PC-9 (cell line): ENCODE data around the gene NFS1. TPM values are rescaled to one million over a fixed set of nuclear protein-coding genes. Genes with fewer than 3 reads are reported as not detected.

ENCODE experiments used
- BruUV-seq: library from RNA; stranded (reverse); fragments of 400-500 nt; replicated peaks from 2 replicates; lab custom pipeline; 2021; lab: Mats Ljungman, UMichigan
- CTCF ChIA-PET: fragments of 300-600 bp; sonication (Branson Sonifier 250); formaldehyde crosslinking; loops from one replicate; lab custom pipeline; 2022; ENCODE audit warnings: antibody characterized with exemption; lab: Charles Lee
- POLR2A ChIA-PET: fragments of 300-600 bp; sonication (Branson Sonifier 250); formaldehyde crosslinking; loops from one replicate; lab custom pipeline; 2022; ENCODE audit warnings: antibody characterized with exemption; ENCODE audit not compliant: unreplicated experiment; lab: Charles Lee
- DNase-seq, 2 experiments: peaks; one replicate each; pipeline versions ENCODE4 v3.0.0 to v3.0.0-alpha.2; 2015 to 2022; ENCODE audit warnings: mixed read lengths in 1 of 2
- H2AFZ ChIP-seq: fragments of 200-600 bp; sonication (generic); 2 replicates; pipeline ENCODE4 v1.8.1; 2017; ENCODE audit warnings: antibody characterized with exemption
- H3F3A ChIP-seq: fragments of 200-600 bp; sonication (generic); 2 replicates; pipeline ENCODE4 v1.8.1; 2017; ENCODE audit warnings: antibody characterized with exemption, mild to moderate bottlenecking, low read depth; ENCODE audit not compliant: insufficient read depth
- H3K27ac ChIP-seq: fragments of 200-600 bp; sonication (generic); 2 replicates; pipeline ENCODE4 v1.6.1; 2016; ENCODE audit warnings: mixed run types
- H3K27me3 ChIP-seq: fragments of 200-600 bp; sonication (generic); 2 replicates; pipeline ENCODE4 v1.6.1; 2016; ENCODE audit warnings: low read depth, mixed run types; ENCODE audit not compliant: insufficient read depth
- H3K36me3 ChIP-seq: fragments of 200-600 bp; sonication (generic); 2 replicates; pipeline ENCODE4 v1.6.1; 2016; ENCODE audit warnings: low read depth, mixed run types
- H3K4me1 ChIP-seq: fragments of 200-600 bp; sonication (generic); replicated peaks from 2 replicates; pipeline ENCODE4 v1.6.1; 2016; ENCODE audit warnings: mixed run types; ENCODE audit not compliant: insufficient read depth
- H3K4me2 ChIP-seq: fragments of 200-600 bp; sonication (generic); 2 replicates; pipeline ENCODE4 v1.6.1; 2017; ENCODE audit warnings: mixed run types
- H3K4me3 ChIP-seq: fragments of 200-600 bp; sonication (generic); 2 replicates; pipeline ENCODE4 v1.6.1; 2016; ENCODE audit warnings: mixed run types
- H3K79me2 ChIP-seq: fragments of 200-600 bp; sonication (generic); 2 replicates; pipeline ENCODE4 v1.6.1; 2017; ENCODE audit warnings: low read depth, mixed run types
- H3K9me2 ChIP-seq: fragments of 200-600 bp; sonication (generic); 2 replicates; pipeline ENCODE4 v1.8.1; 2017; ENCODE audit warnings: mild to moderate bottlenecking; ENCODE audit not compliant: insufficient read depth
- H3K9me3 ChIP-seq: fragments of 200-600 bp; sonication (generic); 2 replicates; pipeline ENCODE4 v1.8.1; 2016; ENCODE audit warnings: low read depth; ENCODE audit not compliant: insufficient read depth
- H4K20me1 ChIP-seq: fragments of 200-600 bp; sonication (generic); 2 replicates; pipeline ENCODE4 v1.8.1; 2017; ENCODE audit not compliant: insufficient read depth
- EZH2 ChIP-seq: fragments of 200-600 bp; sonication (generic); IDR thresholded peaks from 2 replicates; pipeline ENCODE4 v1.8.0; 2017; ENCODE audit warnings: antibody characterized with exemption, low read depth
- intact Hi-C: fragments of 100-400 bp; cut with micrococcal nuclease; formaldehyde crosslinking; loops from one replicate; pipeline ENCODE4 v1.10.0; 2022; ENCODE audit not compliant: unreplicated experiment
- total RNA-seq: library from RNA; stranded (reverse); gene quantifications from 2 replicates; pipeline ENCODE4 v1.2.3, GENCODE V29; 2021
- TF ChIP-seq, protein P1 (sequence below): fragments of 200-600 bp; sonication (generic); conservative IDR thresholded peaks from 2 replicates; pipeline ENCODE4 v1.6.1; 2017; ENCODE audit warnings: mixed run types, antibody characterized with exemption, mild to moderate bottlenecking, moderate library complexity

NFS1 gene
- total RNA-seq, 1 experiment from 2014 or later: 65.0 TPM

DNA sequence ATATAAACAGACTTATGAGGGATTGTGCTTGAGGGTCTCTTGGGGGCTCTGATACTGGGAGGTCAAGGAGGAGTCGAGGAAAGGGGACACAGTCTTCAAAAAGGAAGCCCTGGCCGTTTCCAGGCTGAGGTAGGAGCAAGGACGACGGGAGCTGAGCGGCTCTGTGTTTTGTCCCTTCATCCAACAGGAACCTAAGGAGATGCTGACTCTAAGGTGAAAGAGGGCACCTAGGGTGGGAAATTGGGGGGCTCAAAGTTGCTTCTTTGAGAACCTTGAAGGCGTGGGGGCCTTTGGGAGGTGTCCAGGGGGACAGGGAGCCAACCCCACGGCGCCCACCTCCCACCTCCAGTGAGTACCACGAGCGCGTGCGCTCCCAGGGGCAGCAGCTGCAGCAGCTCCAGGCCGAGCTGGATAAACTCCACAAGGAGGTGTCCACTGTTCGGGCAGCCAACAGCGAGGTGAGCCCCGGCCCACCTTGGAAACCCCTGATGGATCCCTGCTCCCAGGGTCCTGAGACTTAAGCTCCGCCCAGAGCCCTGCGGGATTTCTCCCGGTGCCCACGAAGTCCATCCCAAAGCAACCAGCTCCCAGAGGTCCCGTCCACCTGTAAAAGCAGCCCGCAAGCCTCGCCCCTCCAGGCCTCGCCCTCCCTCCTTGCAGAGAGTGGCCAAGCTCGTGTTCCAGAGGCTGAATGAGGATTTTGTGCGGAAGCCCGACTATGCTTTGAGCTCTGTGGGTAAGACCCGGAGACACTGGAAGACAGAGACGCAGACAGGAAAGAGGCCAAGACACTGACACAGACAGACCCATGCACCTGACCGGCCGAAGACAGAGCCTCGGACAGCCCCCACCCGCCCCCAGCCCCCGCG, 80.7 kb downstream of the NFS1 start:
- Histone ChIP-seq H3K27me3 (no peaks in the 10 kb centered on the region), H2AFZ (peak overlapping the region; percentile 75; the same call in 1 of the 2 replicates), H3F3A (peaks cover 54% of the 10 kb centered on the region), H3K9me2 (no peaks in the 10 kb centered on the region), H4K20me1 (no peaks in the 10 kb centered on the region), H3K79me2 (peaks cover 11% of the 10 kb centered on the region), H3K36me3 (no peaks in the 10 kb centered on the region), H3K4me3 (peak overlapping the region; percentile 61), H3K4me1 (peaks cover 22% of the 10 kb centered on the region), H3K4me2 (peak overlapping the region; percentile 100), H3K9me3 (no peaks in the 10 kb centered on the region), H3K27ac (no peak overlapping the region)
- POLR2A ChIA-PET: interaction anchor here (0.6 to 1.2 kb wide), 5 partner anchors 43 to 440 kb away, joined by 3 to 11 read pairs (median 4); partner anchors contain the start of genes ERGIC3 and RBM39
- TF ChIP-seq EZH2: no peak
- TF ChIP-seq, protein P1, sequence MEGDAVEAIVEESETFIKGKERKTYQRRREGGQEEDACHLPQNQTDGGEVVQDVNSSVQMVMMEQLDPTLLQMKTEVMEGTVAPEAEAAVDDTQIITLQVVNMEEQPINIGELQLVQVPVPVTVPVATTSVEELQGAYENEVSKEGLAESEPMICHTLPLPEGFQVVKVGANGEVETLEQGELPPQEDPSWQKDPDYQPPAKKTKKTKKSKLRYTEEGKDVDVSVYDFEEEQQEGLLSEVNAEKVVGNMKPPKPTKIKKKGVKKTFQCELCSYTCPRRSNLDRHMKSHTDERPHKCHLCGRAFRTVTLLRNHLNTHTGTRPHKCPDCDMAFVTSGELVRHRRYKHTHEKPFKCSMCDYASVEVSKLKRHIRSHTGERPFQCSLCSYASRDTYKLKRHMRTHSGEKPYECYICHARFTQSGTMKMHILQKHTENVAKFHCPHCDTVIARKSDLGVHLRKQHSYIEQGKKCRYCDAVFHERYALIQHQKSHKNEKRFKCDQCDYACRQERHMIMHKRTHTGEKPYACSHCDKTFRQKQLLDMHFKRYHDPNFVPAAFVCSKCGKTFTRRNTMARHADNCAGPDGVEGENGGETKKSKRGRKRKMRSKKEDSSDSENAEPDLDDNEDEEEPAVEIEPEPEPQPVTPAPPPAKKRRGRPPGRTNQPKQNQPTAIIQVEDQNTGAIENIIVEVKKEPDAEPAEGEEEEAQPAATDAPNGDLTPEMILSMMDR: no peak
- peak in 1 of 2 experiments; percentile 51 for DNase-seq
- BruUV-seq: no TSS peak
- intact Hi-C loops: loop anchor here (5.0 kb wide), 2 partner anchors 79 to 166 kb away; partner anchors contain the start of genes NFS1 and ROMO1
- CTCF ChIA-PET: interaction anchor here (0.9 to 1.3 kb wide), 5 partner anchors 42 to 171 kb away, joined by 3 to 5 read pairs (median 3); partner anchors contain the start of genes CPNE1 and RBM12

Other genes with a start within 250 kb of the NFS1 start
- gene CEP250, start 243.8 kb downstream of the NFS1 start, total RNA-seq: 63.6 and 79.5 TPM in 2 replicates
- not detected in 2 replicates for gene C20orf173, start 169.7 kb downstream of the NFS1 start, total RNA-seq
- 341 and 435 TPM in 2 replicates for gene ERGIC3, start 157.3 kb downstream of the NFS1 start, total RNA-seq
- 14.1 and 22.9 TPM in 2 replicates for gene SPAG4, start 83.5 kb downstream of the NFS1 start, total RNA-seq
- gene CPNE1, start 34.5 kb downstream of the NFS1 start, total RNA-seq: 271 and 311 TPM in 2 replicates
- gene RBM12, start 34.5 kb downstream of the NFS1 start, total RNA-seq: 46.9 and 81.2 TPM in 2 replicates
- gene ROMO1, start 53 bp upstream of the NFS1 start, total RNA-seq: 175 and 271 TPM in 2 replicates
- 354 and 379 TPM in 2 replicates for gene RBM39, start 42.9 kb upstream of the NFS1 start, total RNA-seq
- 59.8 and 60.2 TPM in 2 replicates for gene PHF20, start 72.7 kb upstream of the NFS1 start, total RNA-seq